Measurements from ENCODE around the gene SYT12. TPM values are rescaled to one million over a fixed set of nuclear protein-coding genes. Genes with fewer than 3 reads are reported as not detected.

SYT12 gene
- total and polyA plus RNA-seq, 7 donors: under 0.01 to 1.1 (median 0.92) TPM; not detected in 4

GRCh38 chr11:67030976-67031375 lies 8.0 kb downstream of the SYT12 start:
- DNase-seq: no peak
- WGBS, 2 donors: 29 to 47% methylated on average over 9 of the region's 9 CpGs
- no peak for TF ChIP-seq CTCF (IDR thresholded peaks at IDR 0.05)
- TF ChIP-seq POLR2AphosphoS5 (IDR thresholded peaks at IDR 0.05): no peak
- TF ChIP-seq POLR2A (IDR thresholded peaks at IDR 0.05): no peak
- no peak for TF ChIP-seq EP300 (IDR thresholded peaks at IDR 0.05)
- peaks cover 0 to under 1% (median 0%) of the 10 kb centered on the region in 3 donors for H3K27me3 ChIP-seq
- intact Hi-C loops (cut with DNase I): no loop called here
- H3K9me3 ChIP-seq: no peaks in the 10 kb centered on the region
- no peaks in the 10 kb centered on the region for H3K36me3 ChIP-seq
- no peak overlapping the region for H3K4me3 ChIP-seq
- no peak overlapping the region for H3K27ac ChIP-seq
- H3K4me1 ChIP-seq: peaks cover 0 to 9% (median 3%) of the 10 kb centered on the region in 4 donors

DNA sequence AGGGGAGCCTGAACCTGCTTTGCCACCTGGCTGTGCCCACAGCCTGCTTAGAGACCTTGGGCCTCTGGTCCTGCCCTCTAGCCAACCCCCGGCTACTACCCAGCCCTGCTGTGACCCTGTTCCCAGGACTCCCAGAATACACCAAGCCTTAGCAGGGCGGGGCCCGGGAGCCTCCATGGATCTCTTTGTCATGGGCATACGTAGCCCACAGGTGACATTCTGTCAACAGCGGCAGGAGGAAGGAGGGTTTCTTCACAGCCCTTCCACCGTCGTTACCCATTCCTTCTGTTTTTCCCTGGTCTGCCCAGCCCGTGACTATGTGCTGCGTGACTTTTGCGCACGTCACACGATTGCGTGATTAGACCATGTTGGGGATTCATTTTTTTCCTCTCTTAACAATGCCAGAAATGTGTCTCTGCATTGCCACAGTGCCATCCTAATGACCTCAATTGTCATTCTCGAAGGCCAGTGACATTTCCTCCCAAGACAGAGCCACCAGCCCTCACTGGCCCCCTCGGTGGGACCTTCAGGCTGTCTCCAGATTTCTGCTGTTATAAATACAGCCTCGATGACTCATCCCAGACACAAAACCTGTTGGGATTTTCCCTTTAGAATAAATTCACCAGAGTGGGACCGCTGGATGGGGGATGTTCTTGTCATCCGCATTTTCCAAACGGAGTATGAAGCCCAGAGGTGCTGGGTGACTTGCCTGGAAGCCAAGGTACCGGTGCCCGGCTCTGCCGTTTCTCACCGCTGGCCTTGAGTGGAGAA lies 9.0 kb downstream of the SYT12 start:
- TF ChIP-seq POLR2AphosphoS5 (IDR thresholded peaks at IDR 0.05): no peak
- TF ChIP-seq EP300 (IDR thresholded peaks at IDR 0.05): no peak
- TF ChIP-seq POLR2A (IDR thresholded peaks at IDR 0.05): no peak
- TF ChIP-seq CTCF (IDR thresholded peaks at IDR 0.05): no peak
- WGBS, 2 donors: 67 to 77% methylated on average over 23 of the region's 23 CpGs
- Histone ChIP-seq H3K4me1 (peaks cover 0 to 9% (median 3%) of the 10 kb centered on the region in 4 donors), H3K9me3 (no peaks in the 10 kb centered on the region), H3K4me3 (no peak overlapping the region), H3K27ac (no peak overlapping the region), H3K36me3 (no peaks in the 10 kb centered on the region), H3K27me3 (no peaks in the 10 kb centered on the region)
- no peak for DNase-seq
- intact Hi-C loops (cut with DNase I): no loop called here

GRCh38 chr11:67032830-67033551 lies 10.1 kb downstream of the SYT12 start:
- intact Hi-C loops (cut with DNase I): no loop called here
- WGBS, 2 donors: 68 to 75% methylated on average over 12 of the region's 12 CpGs
- TF ChIP-seq EP300 (IDR thresholded peaks at IDR 0.05) (no peak), POLR2A (IDR thresholded peaks at IDR 0.05) (no peak), POLR2AphosphoS5 (IDR thresholded peaks at IDR 0.05) (no peak), CTCF (IDR thresholded peaks at IDR 0.05) (no peak)
- Histone ChIP-seq H3K4me1 (peaks cover 0 to 9% (median 3%) of the 10 kb centered on the region in 4 donors), H3K27ac (no peak overlapping the region), H3K36me3 (no peaks in the 10 kb centered on the region), H3K4me3 (no peak overlapping the region), H3K9me3 (no peaks in the 10 kb centered on the region), H3K27me3 (no peaks in the 10 kb centered on the region)
- no peak for DNase-seq

DNA sequence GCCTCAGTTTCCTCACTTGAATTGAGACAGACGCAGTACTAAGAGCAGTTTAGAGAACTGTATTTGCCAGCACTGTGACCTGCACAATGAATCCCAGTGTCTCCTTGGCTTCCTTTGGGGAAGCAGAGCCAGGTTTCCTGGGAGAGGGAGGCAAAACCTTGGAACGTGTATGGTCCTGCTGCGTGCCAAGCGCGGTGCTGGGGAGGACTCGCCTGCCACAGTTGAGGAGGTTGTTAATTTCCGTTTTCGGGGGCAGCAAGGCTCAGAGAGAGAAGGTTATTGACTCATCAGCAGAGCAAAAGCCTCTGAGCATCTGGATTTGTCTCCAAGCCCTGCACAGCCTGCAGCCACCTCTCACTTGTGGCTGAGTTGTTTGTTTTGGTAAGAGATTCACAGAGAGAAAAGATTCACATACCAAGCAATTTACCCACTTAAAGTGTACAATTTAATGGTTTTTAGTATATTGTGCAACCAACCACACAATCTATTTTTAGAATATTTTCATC lies 10.8 kb downstream of the SYT12 start:
- no peak for DNase-seq
- H3K4me1 ChIP-seq: peaks cover 0 to 9% (median 3%) of the 10 kb centered on the region in 4 donors
- intact Hi-C loops (cut with DNase I): no loop called here
- H3K27me3 ChIP-seq: no peaks in the 10 kb centered on the region
- H3K36me3 ChIP-seq: no peaks in the 10 kb centered on the region
- no peak overlapping the region for H3K27ac ChIP-seq
- TF ChIP-seq EP300 (IDR thresholded peaks at IDR 0.05) (no peak), POLR2AphosphoS5 (IDR thresholded peaks at IDR 0.05) (no peak), CTCF (IDR thresholded peaks at IDR 0.05) (no peak), POLR2A (IDR thresholded peaks at IDR 0.05) (no peak)
- H3K4me3 ChIP-seq: no peak overlapping the region
- WGBS, 2 donors: 65 to 74% methylated on average over 8 of the region's 8 CpGs
- no peaks in the 10 kb centered on the region for H3K9me3 ChIP-seq

Data from sigmoid colon (tissue), 7 donors.